HUES48 (cell line): ENCODE measurements around the gene SV2A.

Experiments used
- H3K27ac ChIP-seq: one replicate; pipeline ENCODE4 v1.7.0; 2013; ENCODE audit warnings: low read depth, low read length, inconsistent platforms
- H3K27me3 ChIP-seq: 2 replicates; pipeline ENCODE4 v1.6.1; 2013; ENCODE audit warnings: mild to moderate bottlenecking, low read length; ENCODE audit not compliant: control insufficient read depth, insufficient read depth
- H3K36me3 ChIP-seq: 2 replicates; pipeline ENCODE4 v1.6.1; 2013; ENCODE audit warnings: low read length; ENCODE audit not compliant: control insufficient read depth, insufficient read depth
- H3K4me1 ChIP-seq: 2 replicates; pipeline ENCODE4 v1.6.1; 2013; ENCODE audit warnings: mild to moderate bottlenecking, low read length; ENCODE audit not compliant: control insufficient read depth, insufficient read depth
- H3K4me3 ChIP-seq: 2 replicates; pipeline ENCODE4 v1.5.1; 2013; ENCODE audit warnings: mild to moderate bottlenecking, low read depth, low read length
- H3K9ac ChIP-seq: 2 replicates; pipeline ENCODE4 v1.6.1; 2013; ENCODE audit warnings: mild to moderate bottlenecking, low read depth, low read length, moderate library complexity
- H3K9me3 ChIP-seq: 2 replicates; pipeline ENCODE4 v1.6.1; 2013; ENCODE audit warnings: low read length; ENCODE audit not compliant: control insufficient read depth, insufficient read depth

SV2A gene

GRCh38 chr1:149929856-149930255, 12.2 kb upstream of the SV2A start:
- no peak overlapping the region for H3K9ac ChIP-seq
- no peaks in the 10 kb centered on the region for H3K9me3 ChIP-seq
- no peaks in the 10 kb centered on the region for H3K27me3 ChIP-seq
- no peak overlapping the region for H3K4me3 ChIP-seq
- peaks cover 13% of the 10 kb centered on the region for H3K4me1 ChIP-seq
- peaks cover 19% of the 10 kb centered on the region for H3K36me3 ChIP-seq
- no peak overlapping the region for H3K27ac ChIP-seq

- peak overlapping the region; percentile 99 for H3K27ac ChIP-seq
- no peaks in the 10 kb centered on the region for H3K27me3 ChIP-seq
- H3K36me3 ChIP-seq: peaks cover 34% of the 10 kb centered on the region
- peak overlapping the region; percentile 92 for H3K9ac ChIP-seq
- peaks cover 13% of the 10 kb centered on the region for H3K4me1 ChIP-seq
- H3K4me3 ChIP-seq: peak overlapping the region; percentile 89
- H3K9me3 ChIP-seq: no peaks in the 10 kb centered on the region
Observed at GRCh38 chr1:149928401-149928724, 10.7 kb upstream of the SV2A start.

- Histone ChIP-seq H3K36me3 (peaks cover 40% of the 10 kb centered on the region), H3K27ac (peak within 1 kb of the TSS; percentile 99), H3K9me3 (no peaks in the 10 kb centered on the region), H3K9ac (peak within 1 kb of the TSS; percentile 92), H3K27me3 (no peaks in the 10 kb centered on the region), H3K4me1 (peaks cover 13% of the 10 kb centered on the region), H3K4me3 (peak within 1 kb of the TSS; percentile 89)
Observed at GRCh38 chr1:149927563-149928400, 10.1 kb upstream of the SV2A start, which contains the start of gene SF3B4. TSS of gene SF3B4 (minus strand) at chr1:149927803. CDS start at chr1:149927759, 44 bp downstream.

GRCh38 chr1:149927056-149927562, 9.5 kb upstream of the SV2A start:
- peak overlapping the region; percentile 99 for H3K27ac ChIP-seq
- H3K4me3 ChIP-seq: peak overlapping the region; percentile 89
- peaks cover 45% of the 10 kb centered on the region for H3K36me3 ChIP-seq
- no peaks in the 10 kb centered on the region for H3K9me3 ChIP-seq
- H3K9ac ChIP-seq: peak overlapping the region; percentile 92
- peaks cover 13% of the 10 kb centered on the region for H3K4me1 ChIP-seq
- no peaks in the 10 kb centered on the region for H3K27me3 ChIP-seq

GRCh38 chr1:149926296-149926695, 8.7 kb upstream of the SV2A start:
- Histone ChIP-seq H3K4me3 (peak overlapping the region; percentile 89), H3K9me3 (no peaks in the 10 kb centered on the region), H3K4me1 (peaks cover 13% of the 10 kb centered on the region), H3K27ac (no peak overlapping the region), H3K27me3 (no peaks in the 10 kb centered on the region), H3K9ac (no peak overlapping the region), H3K36me3 (peaks cover 45% of the 10 kb centered on the region)

DNA sequence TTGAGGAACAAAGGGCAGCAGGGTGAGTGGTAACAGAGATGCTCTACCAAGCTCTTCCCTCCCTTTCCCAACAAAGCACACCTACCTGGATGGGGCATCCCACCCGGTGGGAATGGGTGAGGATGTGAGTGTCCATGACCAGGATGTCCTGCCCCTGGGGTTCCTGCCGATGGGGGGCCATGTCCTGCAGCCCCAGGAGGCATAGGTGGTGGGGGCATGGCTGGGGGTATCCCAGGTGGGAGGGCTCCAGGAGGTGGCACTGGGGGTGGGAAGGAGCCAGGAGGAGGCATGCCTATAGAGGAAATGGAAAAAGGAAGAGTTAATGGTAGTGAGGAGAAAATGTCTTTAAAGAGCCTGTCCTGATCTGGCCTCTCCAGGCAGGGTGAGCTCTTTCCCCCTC, 8.1 kb upstream of the SV2A start:
- Histone ChIP-seq H3K4me1 (peaks cover 13% of the 10 kb centered on the region), H3K27ac (no peak overlapping the region), H3K4me3 (no peak overlapping the region), H3K36me3 (peaks cover 45% of the 10 kb centered on the region), H3K27me3 (no peaks in the 10 kb centered on the region), H3K9ac (no peak overlapping the region), H3K9me3 (no peaks in the 10 kb centered on the region)

DNA sequence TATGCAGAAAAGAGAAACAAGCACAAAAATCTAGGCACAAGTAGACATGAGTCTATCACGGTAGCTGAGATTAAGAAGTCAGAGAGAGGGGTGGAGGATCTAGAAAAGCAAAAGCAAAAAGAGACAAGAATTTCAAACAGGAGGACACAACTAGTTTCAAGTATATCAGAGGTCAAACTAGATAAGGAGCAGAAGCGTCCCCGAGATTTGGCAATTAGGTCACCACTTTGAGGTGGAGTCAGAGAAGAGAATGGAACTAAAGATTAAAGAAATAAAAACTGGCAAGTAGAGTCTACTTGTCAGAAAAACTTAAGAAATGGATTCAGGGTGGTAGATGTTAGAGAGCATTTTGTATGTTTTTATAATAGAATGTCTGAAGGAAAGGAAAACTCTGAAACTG, 7.7 kb upstream of the SV2A start:
- Histone ChIP-seq H3K27me3 (no peaks in the 10 kb centered on the region), H3K4me1 (peaks cover 13% of the 10 kb centered on the region), H3K9ac (no peak overlapping the region), H3K27ac (no peak overlapping the region), H3K9me3 (no peaks in the 10 kb centered on the region), H3K36me3 (peaks cover 45% of the 10 kb centered on the region), H3K4me3 (no peak overlapping the region)

DNA sequence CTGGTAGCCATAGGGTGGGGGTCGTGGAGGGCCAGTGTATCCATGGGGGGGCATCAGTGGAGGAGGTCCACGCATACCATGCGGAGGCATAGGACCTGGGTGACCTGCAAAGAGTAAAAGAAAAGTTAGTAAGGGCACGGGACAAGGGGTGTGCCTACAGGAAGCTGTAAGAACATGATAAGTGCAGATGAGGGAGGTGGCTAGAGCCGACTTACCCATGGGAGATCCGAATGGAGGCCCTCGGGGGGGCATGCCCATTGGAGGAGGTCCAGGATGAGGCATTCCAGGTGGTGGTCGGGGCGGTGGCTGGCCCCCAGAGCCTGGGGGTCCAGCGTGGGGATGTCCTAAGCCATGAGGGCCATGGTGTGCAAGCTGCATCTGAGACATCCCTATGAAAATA, 6.0 kb upstream of the SV2A start:
- H3K9ac ChIP-seq: no peak overlapping the region
- no peaks in the 10 kb centered on the region for H3K27me3 ChIP-seq
- H3K9me3 ChIP-seq: no peaks in the 10 kb centered on the region
- no peak overlapping the region for H3K27ac ChIP-seq
- H3K36me3 ChIP-seq: peaks cover 45% of the 10 kb centered on the region
- H3K4me1 ChIP-seq: peaks cover 10% of the 10 kb centered on the region
- no peak overlapping the region for H3K4me3 ChIP-seq

DNA sequence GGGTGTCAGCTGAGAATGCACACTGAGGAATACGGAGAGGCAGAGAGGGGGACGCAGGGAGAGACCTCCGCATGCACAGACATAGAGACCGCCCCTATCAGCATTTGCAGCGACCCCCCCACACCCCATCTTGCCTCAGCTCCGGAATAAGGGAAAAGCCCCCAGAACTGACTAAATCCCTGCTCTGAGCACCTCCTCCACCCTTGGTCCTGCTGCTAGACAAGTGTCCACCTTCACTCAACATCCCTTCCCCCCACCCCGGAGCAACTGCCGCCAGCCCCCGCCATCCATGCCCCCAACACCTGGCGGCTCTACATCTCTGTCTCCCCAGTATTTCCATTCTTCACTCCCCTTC, 769 bp downstream of the SV2A start:
- H3K4me1 ChIP-seq: peaks cover 14% of the 10 kb centered on the region
- peaks cover 17% of the 10 kb centered on the region for H3K36me3 ChIP-seq
- H3K27ac ChIP-seq: no peak overlapping the region
- H3K27me3 ChIP-seq: no peaks in the 10 kb centered on the region
- no peak overlapping the region for H3K9ac ChIP-seq
- H3K4me3 ChIP-seq: peak overlapping the region; percentile 80
- H3K9me3 ChIP-seq: no peaks in the 10 kb centered on the region

DNA sequence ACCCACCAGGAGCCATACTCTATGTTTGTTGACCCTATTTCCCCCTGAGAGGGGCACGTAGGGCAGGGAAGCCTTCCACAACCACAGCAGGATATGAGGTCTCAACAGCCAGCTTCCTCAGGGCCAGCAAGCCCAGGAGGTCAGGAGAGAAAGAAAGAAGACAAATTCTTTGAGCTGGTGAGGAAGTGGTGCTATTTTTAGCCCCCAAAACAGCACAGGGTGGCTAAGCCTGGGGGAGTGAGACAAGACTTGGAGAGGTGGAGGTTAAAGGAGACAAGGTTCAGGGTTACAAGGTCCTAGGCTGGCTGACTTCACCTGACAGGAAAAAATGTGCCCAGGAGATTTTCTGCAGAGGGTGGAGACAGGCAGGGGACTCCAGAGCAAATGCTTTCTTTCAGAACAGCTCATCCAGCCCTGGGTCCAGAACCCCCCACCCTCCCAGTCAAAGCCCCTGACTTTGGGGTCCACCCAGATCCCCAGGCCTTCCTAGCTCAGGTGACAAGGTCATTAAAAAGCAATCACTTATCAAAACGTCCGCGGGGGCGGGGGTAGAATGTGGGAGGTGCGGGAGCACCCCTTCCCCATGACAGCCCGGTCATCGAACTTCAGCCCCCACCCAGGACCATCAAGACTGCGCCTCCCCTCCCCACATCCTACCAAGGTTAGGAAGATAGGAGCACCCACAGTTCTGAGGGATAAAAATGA, 1.3 kb downstream of the SV2A start:
- peak overlapping the region; percentile 44; the same call in 1 of the 2 replicates for H3K9ac ChIP-seq
- H3K4me1 ChIP-seq: peaks cover 14% of the 10 kb centered on the region
- H3K27ac ChIP-seq: peak overlapping the region; percentile 50
- H3K9me3 ChIP-seq: no peaks in the 10 kb centered on the region
- no peaks in the 10 kb centered on the region for H3K27me3 ChIP-seq
- H3K4me3 ChIP-seq: peak overlapping the region; percentile 80
- peaks cover 20% of the 10 kb centered on the region for H3K36me3 ChIP-seq
